A549 (cell line): Measurements from ENCODE around the gene NGLY1.

ENCODE experiments used
- ESRRA ChIP-seq: fragments of 150-350 bp; IDR thresholded peaks from 2 replicates; pipeline ENCODE4 v1.6.1; 2014; ENCODE audit warnings: mild to moderate bottlenecking, low read length, borderline replicate concordance
- JUN ChIP-seq, 2 experiments: fragments of >200 bp; sonication (Bioruptor Twin); formaldehyde crosslinking; IDR thresholded peaks; 2 replicates in 1 of 2; 3 replicates in 1 of 2; pipeline ENCODE4 v1.6.1; 2016 to 2017
- KDM1A ChIP-seq: fragments of 200-600 bp; sonication (generic); IDR thresholded peaks from 2 replicates; pipeline ENCODE4 v1.6.1; 2016; ENCODE audit warnings: low read depth, mild to moderate bottlenecking
- POLR2A ChIP-seq: IDR thresholded peaks from 2 replicates; pipeline ENCODE4 v1.6.1; 2012; ENCODE audit warnings: mild to moderate bottlenecking, low read length
- RCOR1 ChIP-seq: fragments of 150-350 bp; IDR thresholded peaks from 2 replicates; pipeline ENCODE4 v1.6.1; 2014; ENCODE audit warnings: antibody characterized with exemption, low read length, low read depth
- SMC3 ChIP-seq: fragments of >200 bp; sonication (Bioruptor Twin); formaldehyde crosslinking; IDR thresholded peaks from 3 replicates; pipeline ENCODE4 v1.6.1; 2018; ENCODE audit warnings: inconsistent platforms
- SREBF2 ChIP-seq: fragments of 450-650 bp; IDR thresholded peaks from 2 replicates; pipeline ENCODE4 v1.6.1; 2014; ENCODE audit warnings: mild to moderate bottlenecking, moderate library complexity
- TF ChIP-seq, protein P1 (sequence below): fragments of >200 bp; sonication (Bioruptor Twin); formaldehyde crosslinking; IDR thresholded peaks from 3 replicates; pipeline ENCODE4 v1.5.1; 2016
- TF ChIP-seq, protein P2 (sequence below): IDR thresholded peaks from 2 replicates; pipeline ENCODE4 v1.6.1; 2012
- TF ChIP-seq, protein P3 (sequence below): fragments of 200-600 bp; sonication (generic); IDR thresholded peaks from 2 replicates; pipeline ENCODE4 v1.6.1; 2016; ENCODE audit warnings: antibody characterized with exemption, mild to moderate bottlenecking, moderate library complexity
- TF ChIP-seq, protein P4 (sequence below): fragments of 250-450 bp; sonication (Bioruptor Pico); IDR thresholded peaks from 2 replicates; pipeline ENCODE4 v1.5.0; 2021; ENCODE audit warnings: mild to moderate bottlenecking, moderate library complexity, borderline replicate concordance
- TF ChIP-seq, protein P5 (sequence below): fragments of 250-450 bp; sonication (Bioruptor Pico); IDR thresholded peaks from 2 replicates; pipeline ENCODE4 v1.5.0; 2020; ENCODE audit warnings: low read depth, mild to moderate bottlenecking, moderate library complexity

DNA sequence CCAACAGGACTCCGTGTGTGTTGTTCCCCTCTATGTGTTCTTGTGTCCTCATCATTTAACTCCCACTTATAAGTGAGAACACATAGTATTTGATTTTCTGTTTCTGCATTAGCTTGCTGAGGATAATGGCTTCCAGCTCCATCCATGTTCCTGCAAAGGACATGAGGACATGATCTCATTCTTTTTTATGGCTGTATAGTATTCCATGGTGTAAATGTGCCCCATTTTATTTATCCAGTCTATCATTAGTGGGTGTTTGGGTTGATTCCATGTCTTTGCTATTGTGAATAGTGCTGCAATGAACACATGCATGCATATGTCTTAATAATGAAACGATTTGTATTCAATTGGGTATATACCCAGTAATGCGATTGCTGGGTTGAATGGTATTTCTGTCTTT lies 90.0 kb downstream of the NGLY1 start:
- TF ChIP-seq, protein P1, sequence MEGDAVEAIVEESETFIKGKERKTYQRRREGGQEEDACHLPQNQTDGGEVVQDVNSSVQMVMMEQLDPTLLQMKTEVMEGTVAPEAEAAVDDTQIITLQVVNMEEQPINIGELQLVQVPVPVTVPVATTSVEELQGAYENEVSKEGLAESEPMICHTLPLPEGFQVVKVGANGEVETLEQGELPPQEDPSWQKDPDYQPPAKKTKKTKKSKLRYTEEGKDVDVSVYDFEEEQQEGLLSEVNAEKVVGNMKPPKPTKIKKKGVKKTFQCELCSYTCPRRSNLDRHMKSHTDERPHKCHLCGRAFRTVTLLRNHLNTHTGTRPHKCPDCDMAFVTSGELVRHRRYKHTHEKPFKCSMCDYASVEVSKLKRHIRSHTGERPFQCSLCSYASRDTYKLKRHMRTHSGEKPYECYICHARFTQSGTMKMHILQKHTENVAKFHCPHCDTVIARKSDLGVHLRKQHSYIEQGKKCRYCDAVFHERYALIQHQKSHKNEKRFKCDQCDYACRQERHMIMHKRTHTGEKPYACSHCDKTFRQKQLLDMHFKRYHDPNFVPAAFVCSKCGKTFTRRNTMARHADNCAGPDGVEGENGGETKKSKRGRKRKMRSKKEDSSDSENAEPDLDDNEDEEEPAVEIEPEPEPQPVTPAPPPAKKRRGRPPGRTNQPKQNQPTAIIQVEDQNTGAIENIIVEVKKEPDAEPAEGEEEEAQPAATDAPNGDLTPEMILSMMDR = no peak
- TF ChIP-seq, protein P2, sequence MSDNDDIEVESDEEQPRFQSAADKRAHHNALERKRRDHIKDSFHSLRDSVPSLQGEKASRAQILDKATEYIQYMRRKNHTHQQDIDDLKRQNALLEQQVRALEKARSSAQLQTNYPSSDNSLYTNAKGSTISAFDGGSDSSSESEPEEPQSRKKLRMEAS = no peak
- TF ChIP-seq, protein P3, sequence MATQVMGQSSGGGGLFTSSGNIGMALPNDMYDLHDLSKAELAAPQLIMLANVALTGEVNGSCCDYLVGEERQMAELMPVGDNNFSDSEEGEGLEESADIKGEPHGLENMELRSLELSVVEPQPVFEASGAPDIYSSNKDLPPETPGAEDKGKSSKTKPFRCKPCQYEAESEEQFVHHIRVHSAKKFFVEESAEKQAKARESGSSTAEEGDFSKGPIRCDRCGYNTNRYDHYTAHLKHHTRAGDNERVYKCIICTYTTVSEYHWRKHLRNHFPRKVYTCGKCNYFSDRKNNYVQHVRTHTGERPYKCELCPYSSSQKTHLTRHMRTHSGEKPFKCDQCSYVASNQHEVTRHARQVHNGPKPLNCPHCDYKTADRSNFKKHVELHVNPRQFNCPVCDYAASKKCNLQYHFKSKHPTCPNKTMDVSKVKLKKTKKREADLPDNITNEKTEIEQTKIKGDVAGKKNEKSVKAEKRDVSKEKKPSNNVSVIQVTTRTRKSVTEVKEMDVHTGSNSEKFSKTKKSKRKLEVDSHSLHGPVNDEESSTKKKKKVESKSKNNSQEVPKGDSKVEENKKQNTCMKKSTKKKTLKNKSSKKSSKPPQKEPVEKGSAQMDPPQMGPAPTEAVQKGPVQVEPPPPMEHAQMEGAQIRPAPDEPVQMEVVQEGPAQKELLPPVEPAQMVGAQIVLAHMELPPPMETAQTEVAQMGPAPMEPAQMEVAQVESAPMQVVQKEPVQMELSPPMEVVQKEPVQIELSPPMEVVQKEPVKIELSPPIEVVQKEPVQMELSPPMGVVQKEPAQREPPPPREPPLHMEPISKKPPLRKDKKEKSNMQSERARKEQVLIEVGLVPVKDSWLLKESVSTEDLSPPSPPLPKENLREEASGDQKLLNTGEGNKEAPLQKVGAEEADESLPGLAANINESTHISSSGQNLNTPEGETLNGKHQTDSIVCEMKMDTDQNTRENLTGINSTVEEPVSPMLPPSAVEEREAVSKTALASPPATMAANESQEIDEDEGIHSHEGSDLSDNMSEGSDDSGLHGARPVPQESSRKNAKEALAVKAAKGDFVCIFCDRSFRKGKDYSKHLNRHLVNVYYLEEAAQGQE = no peak
- no peak for TF ChIP-seq SREBF2
- no peak for TF ChIP-seq POLR2A
- no peak for TF ChIP-seq SMC3
- TF ChIP-seq, protein P4, sequence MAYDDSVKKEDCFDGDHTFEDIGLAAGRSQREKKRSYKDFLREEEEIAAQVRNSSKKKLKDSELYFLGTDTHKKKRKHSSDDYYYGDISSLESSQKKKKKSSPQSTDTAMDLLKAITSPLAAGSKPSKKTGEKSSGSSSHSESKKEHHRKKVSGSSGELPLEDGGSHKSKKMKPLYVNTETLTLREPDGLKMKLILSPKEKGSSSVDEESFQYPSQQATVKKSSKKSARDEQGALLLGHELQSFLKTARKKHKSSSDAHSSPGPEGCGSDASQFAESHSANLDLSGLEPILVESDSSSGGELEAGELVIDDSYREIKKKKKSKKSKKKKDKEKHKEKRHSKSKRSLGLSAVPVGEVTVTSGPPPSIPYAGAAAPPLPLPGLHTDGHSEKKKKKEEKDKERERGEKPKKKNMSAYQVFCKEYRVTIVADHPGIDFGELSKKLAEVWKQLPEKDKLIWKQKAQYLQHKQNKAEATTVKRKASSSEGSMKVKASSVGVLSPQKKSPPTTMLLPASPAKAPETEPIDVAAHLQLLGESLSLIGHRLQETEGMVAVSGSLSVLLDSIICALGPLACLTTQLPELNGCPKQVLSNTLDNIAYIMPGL (CRISPR knock-in tag) = no peak
- TF ChIP-seq, protein P5, sequence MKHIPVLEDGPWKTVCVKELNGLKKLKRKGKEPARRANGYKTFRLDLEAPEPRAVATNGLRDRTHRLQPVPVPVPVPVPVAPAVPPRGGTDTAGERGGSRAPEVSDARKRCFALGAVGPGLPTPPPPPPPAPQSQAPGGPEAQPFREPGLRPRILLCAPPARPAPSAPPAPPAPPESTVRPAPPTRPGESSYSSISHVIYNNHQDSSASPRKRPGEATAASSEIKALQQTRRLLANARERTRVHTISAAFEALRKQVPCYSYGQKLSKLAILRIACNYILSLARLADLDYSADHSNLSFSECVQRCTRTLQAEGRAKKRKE (CRISPR knock-in tag) = no peak
- TF ChIP-seq ESRRA = no peak
- no peak for TF ChIP-seq RCOR1
- no peak for TF ChIP-seq KDM1A
- no peak for TF ChIP-seq JUN (IDR thresholded peaks at IDR 0.05)
